HepG2 (cell line): ENCODE measurements around the gene TLR5. TPM values are rescaled to one million over a fixed set of nuclear protein-coding genes. Genes with fewer than 3 reads are reported as not detected.

Experiments
- CCAR2 ChIP-seq: fragments of 200-400 bp; formaldehyde crosslinking; optimal IDR thresholded peaks from 2 replicates; pipeline ENCODE3; 2018; ENCODE audit warnings: low read depth, mild to moderate bottlenecking, low read length, moderate library complexity
- GABPA ChIP-seq, 2 experiments: IDR thresholded peaks; 2 replicates each; pipeline ENCODE4 v1.6.1; 2011 to 2016; ENCODE audit warnings: low read depth in 2 of 2, low read length in 1 of 2, missing biosample characterization in 1 of 2, missing genetic modification characterization in 1 of 2
- KMT2B ChIP-seq: IDR thresholded peaks from 2 replicates; pipeline ENCODE4 v1.6.1; 2016; ENCODE audit warnings: missing genetic modification reagents, missing compliant biosample characterization
- REL ChIP-seq: sonication (generic); formaldehyde crosslinking; conservative IDR thresholded peaks from 2 replicates; pipeline ENCODE4 v1.8.0; 2022; ENCODE audit warnings: mild to moderate bottlenecking, missing genetic modification reagents, moderate library complexity
- RERE ChIP-seq: IDR thresholded peaks from 2 replicates; pipeline ENCODE4 v1.6.1; 2016; ENCODE audit warnings: low read depth, missing genetic modification reagents, missing compliant biosample characterization
- SMYD3 ChIP-seq: sonication (generic); formaldehyde crosslinking; IDR thresholded peaks from 2 replicates; pipeline ENCODE4 v1.8.1; 2023; ENCODE audit warnings: mild to moderate bottlenecking, missing genetic modification reagents
- SOX13 ChIP-seq, 3 experiments: fragments of 450-650 bp in 1 of 3; sonication (generic) in 1 of 3; formaldehyde crosslinking in 1 of 3; IDR thresholded peaks in 2 of 3; conservative IDR thresholded peaks in 1 of 3; 2 replicates each; pipeline versions ENCODE4 v1.5.0 to v1.6.1; 2016 to 2020; ENCODE audit warnings: antibody characterized with exemption in 1 of 3, mild to moderate bottlenecking in 1 of 3, missing compliant biosample characterization in 1 of 3, missing genetic modification reagents in 1 of 3, moderate library complexity in 1 of 3
- TARDBP ChIP-seq: sonication (generic); formaldehyde crosslinking; IDR thresholded peaks from 2 replicates; pipeline ENCODE4 v1.8.0; 2022; ENCODE audit warnings: mild to moderate bottlenecking, missing genetic modification reagents
- TFDP1 ChIP-seq: IDR thresholded peaks from 2 replicates; pipeline ENCODE4 v1.6.1; 2016; ENCODE audit warnings: missing compliant biosample characterization, missing genetic modification reagents, borderline replicate concordance
- TFE3 ChIP-seq: IDR thresholded peaks from 2 replicates; pipeline ENCODE4 v1.6.1; 2016
- YEATS2 ChIP-seq: sonication (generic); formaldehyde crosslinking; IDR thresholded peaks from 2 replicates; pipeline ENCODE4 v1.4.0; 2020; ENCODE audit warnings: missing genetic modification reagents, borderline replicate concordance
- ZMAT5 ChIP-seq: sonication (generic); formaldehyde crosslinking; IDR thresholded peaks from 2 replicates; pipeline ENCODE4 v1.5.0; 2020; ENCODE audit warnings: mild to moderate bottlenecking, low read depth, missing genetic modification reagents, borderline replicate concordance
- ZNF501 ChIP-seq: sonication (generic); formaldehyde crosslinking; IDR thresholded peaks from 2 replicates; pipeline ENCODE4 v1.5.1; 2020; ENCODE audit warnings: mild to moderate bottlenecking, moderate library complexity, missing genetic modification reagents
- ZNF639 ChIP-seq: conservative IDR thresholded peaks from 2 replicates; pipeline ENCODE4 v1.6.1; 2018; ENCODE audit warnings: missing genetic modification reagents
- ZNF672 ChIP-seq: sonication (generic); formaldehyde crosslinking; IDR thresholded peaks from 2 replicates; pipeline ENCODE4 v1.8.1; 2022; ENCODE audit warnings: missing genetic modification reagents
- ZNF740 ChIP-seq: sonication (generic); formaldehyde crosslinking; IDR thresholded peaks from 2 replicates; pipeline ENCODE4 v1.4.0; 2020; ENCODE audit warnings: missing genetic modification reagents
- polyA plus RNA-seq, 8 experiments: library from polyadenylated mRNA; depleted of rRNA in 3 of 8; stranded (reverse) in 7 of 8; unstranded in 1 of 8; fragments of >200 nt; fragmentation: Illumina TruSeq in 4 of 8; extraction: Trizol in 4 of 8; gene quantifications; 2 replicates each; pipeline versions ENCODE4 v1.2.1 to v1.2.3, GENCODE V29; 2011 to 2016; ENCODE audit warnings: low read depth in 4 of 8, missing spikeins in 1 of 8, mixed read lengths in 1 of 8; ENCODE audit not compliant: insufficient read depth in 1 of 8
- total RNA-seq, 5 experiments: library from RNA; depleted of rRNA; stranded (reverse); fragments of >200 nt; fragmentation: Illumina TruSeq; extraction: Trizol; gene quantifications; 2 replicates each; pipeline ENCODE4 v1.2.3, GENCODE V29; 2016; ENCODE audit warnings: low read depth in 1 of 5

TLR5 gene
- total and polyA plus RNA-seq, 2 of the 13 experiments (the other 11 are each of a cell fraction or from before 2014, with no cell fraction given) = not detected

GRCh38 chr1:223081181-223081994, 61.7 kb downstream of the TLR5 start (continued):
- TF ChIP-seq ZNF639 (CRISPR knock-in tag) = no peak; the same call in 1 of the 2 replicates
- TF ChIP-seq GABPA (IDR thresholded peaks at IDR 0.05; ENCODE audit: low read depth, low read length) = no peak
- no peak for TF ChIP-seq GABPA (CRISPR knock-in tag; IDR thresholded peaks at IDR 0.05; ENCODE audit: low read depth)
- TF ChIP-seq SMYD3 (CRISPR knock-in tag) = no peak
- TF ChIP-seq RERE (CRISPR knock-in tag) = no peak
- TF ChIP-seq REL = no peak
- TF ChIP-seq YEATS2 = peak; percentile 35; the same call in 1 of the 2 replicates
- no peak for TF ChIP-seq CCAR2
- no peak for TF ChIP-seq SOX13 (IDR thresholded peaks at IDR 0.05)
- peak in 1 of 2 experiments; percentile 27; a peak in 1 of 4 replicates for TF ChIP-seq SOX13 (CRISPR knock-in tag; conservative IDR thresholded peaks at IDR 0.05 in 1 of 2, IDR thresholded peaks at IDR 0.05 in 1 of 2)
- TF ChIP-seq TFE3 = no peak
- peak; percentile 73 for TF ChIP-seq ZNF501 (CRISPR knock-in tag)
- no peak for TF ChIP-seq KMT2B (CRISPR knock-in tag)
- peak; percentile 53; the same call in 1 of the 2 replicates for TF ChIP-seq TFDP1 (CRISPR knock-in tag)
- no peak for TF ChIP-seq ZNF672
- no peak for TF ChIP-seq ZMAT5
- TF ChIP-seq TARDBP (CRISPR knock-in tag) = peak; percentile 61
- no peak for TF ChIP-seq ZNF740 (CRISPR knock-in tag)
